GM23338 (cell line): ENCODE results near the gene PKDCC.

ENCODE experiments used
- CTCF ChIP-seq, 2 experiments: fragments of 200-600 bp in 1 of 2; sonication (generic) in 1 of 2; conservative IDR thresholded peaks; 2 replicates each; pipeline versions ENCODE4 v1.5.1 to v1.6.1; 2016 to 2017; ENCODE audit warnings: antibody characterized with exemption in 2 of 2, low read depth in 2 of 2, mild to moderate bottlenecking in 2 of 2, moderate library complexity in 1 of 2
- EZH2phosphoT487 ChIP-seq: fragments of 200-600 bp; sonication (generic); IDR thresholded peaks from one replicate; pipeline ENCODE4 v1.8.1; 2018; ENCODE audit warnings: antibody characterized with exemption; ENCODE audit not compliant: unreplicated experiment

- no peak for TF ChIP-seq CTCF (conservative IDR thresholded peaks at IDR 0.05; ENCODE audit: low read depth in 2 of 2)
- TF ChIP-seq EZH2phosphoT487 = no peak
These were observed 3.9 kb upstream of the PKDCC start for GRCh38 chr2:42043789-42044394.
